ENCODE data around the gene CCDC81. TPM values are rescaled to one million over a fixed set of nuclear protein-coding genes. Genes with fewer than 3 reads are reported as not detected.

The CCDC81 gene
- total RNA-seq (2022; extraction: Qiagen RNA extraction): 0.15 to 0.27 TPM (median 0.19 TPM) in 5 replicates

DNA sequence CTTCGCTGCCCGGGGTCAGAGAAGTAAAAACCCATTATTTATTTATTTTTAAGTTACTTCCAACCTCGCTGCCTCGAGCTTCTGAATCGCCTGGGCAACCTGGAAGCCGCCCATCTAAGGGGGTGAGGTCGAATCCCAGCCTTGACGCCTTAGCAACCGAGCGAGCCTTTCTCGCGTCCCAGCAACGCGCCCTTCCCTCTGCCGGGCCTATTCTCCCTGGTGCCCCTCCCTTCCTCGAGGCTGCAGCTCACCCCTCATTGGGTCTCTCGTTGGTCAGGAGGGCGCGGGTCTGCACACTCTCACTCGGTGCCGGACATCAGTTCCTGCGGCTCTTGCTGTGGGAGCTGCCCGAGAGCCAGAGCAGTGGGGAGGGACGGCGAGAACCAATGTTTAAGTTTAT lies at the start of gene CCDC81:
TSS of gene CCDC81 (plus strand) at position 302 of the 400 bp plus-strand sequence. CDS start 277 bp downstream, outside the sequence.

Other genes with a start within 250 kb of the CCDC81 start
- 21.6 to 26.2 TPM (median 23.0 TPM) in 5 replicates for gene EED, start 130.1 kb upstream of the CCDC81 start, total RNA-seq (2022; extraction: Qiagen RNA extraction)
- gene HIKESHI, start 72.6 kb upstream of the CCDC81 start, total RNA-seq (2022; extraction: Qiagen RNA extraction): 34.1 to 37.0 TPM (median 35.3 TPM) in 5 replicates